ENCODE measurements around the gene GARRE1. TPM values are rescaled to one million over a fixed set of nuclear protein-coding genes. Genes with fewer than 3 reads are reported as not detected.
"Not testable (repeated sequence)": the region's sequence is repeated elsewhere in the genome, so short reads cannot be mapped to it uniquely, and the experiment has no call there.

The GARRE1 gene
- total and polyA plus RNA-seq, 5 experiments from 2014 or later = 5.4 to 53.7 (median 6.3) TPM

DNA sequence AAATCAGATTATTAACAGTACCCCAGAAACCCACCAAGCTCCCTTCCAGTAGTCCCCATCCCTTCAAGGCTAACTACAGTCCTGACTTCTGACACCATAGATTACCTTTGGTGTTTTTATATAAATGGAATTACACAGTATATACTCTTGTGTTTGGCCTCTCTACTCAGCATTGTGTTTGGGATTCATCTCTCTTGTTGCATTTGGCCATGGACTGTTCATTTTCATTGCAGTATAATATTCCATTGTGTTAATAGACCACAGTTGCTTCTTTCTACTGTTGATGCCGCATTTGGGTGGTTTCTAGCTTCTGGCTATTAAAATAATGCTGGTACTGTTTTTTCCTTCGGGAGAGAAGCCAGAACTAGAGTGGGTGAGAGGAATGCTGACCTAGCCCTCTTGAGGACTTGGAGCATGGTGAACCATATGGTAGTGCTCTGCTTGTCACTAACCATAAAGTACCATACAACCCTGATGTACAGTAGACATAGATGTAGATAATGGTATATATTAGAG lies 18.9 kb upstream of the GARRE1 start:
- no peak for DNase-seq
- Mint-ChIP-seq H3K36me3 (peaks cover 0 to 5% (median 0%) of the 10 kb centered on the region in 3 donors), H3K4me1 (peaks cover 12 to 26% (median 19%) of the 10 kb centered on the region in 4 donors), H3K27ac (peak overlapping the region in 4 of 10 donors; percentile 4 to 59 (median 34)), H3K27me3 (no peaks in the 10 kb centered on the region), H3K4me3 (no peak overlapping the region), H3K9me3 (no peaks in the 10 kb centered on the region)
- POLR2A ChIA-PET = no interaction called here
- no peak for ATAC-seq

DNA sequence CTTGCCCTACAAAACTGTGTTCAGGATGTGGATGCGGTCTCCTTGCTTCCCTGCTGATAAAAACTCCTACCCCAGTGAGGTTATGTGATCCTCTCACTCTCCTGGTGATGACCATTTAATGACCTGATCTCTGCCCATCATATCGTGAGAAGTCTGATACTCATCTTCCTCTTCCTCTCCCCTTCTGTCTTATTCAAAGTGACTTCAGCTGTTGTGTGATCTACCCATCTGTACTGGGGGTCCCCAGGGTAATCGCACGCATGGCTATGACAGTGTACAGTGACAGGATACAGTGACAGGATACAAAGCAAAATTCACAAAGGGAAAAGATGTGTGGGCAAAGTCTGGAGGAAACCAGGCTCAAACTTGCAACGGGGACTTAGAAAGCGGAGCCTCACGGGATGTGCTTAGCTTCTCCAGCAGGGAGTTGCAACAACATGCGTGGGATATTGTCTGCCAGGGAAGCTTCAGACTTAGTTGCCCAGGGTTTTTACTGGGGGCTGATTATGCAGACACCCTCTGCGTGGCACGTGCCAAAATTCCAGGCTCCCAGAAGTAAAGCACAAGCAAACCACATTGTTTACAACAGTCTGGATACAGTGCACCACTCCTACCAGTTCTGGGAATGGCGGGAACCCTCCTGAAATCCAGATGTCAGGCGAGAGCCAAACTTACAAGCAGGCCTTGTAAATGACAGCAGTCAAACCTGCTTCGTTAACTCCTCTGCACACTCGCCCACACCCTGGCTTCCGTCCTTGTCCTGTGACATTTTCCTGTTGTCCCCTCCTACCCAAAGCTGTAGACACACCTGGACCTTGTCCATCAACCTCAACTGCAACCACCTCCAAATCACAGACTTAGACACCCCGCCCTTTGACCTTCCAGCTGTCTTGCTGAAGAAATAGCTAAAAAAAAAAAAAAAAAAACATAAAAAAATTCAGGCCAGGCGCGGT lies 18.0 kb upstream of the GARRE1 start:
- Mint-ChIP-seq H3K36me3 (peaks cover 0 to 4% (median 0%) of the 10 kb centered on the region in 3 donors), H3K9me3 (no peaks in the 10 kb centered on the region), H3K27me3 (no peaks in the 10 kb centered on the region), H3K4me3 (no peak overlapping the region), H3K27ac (peak overlapping the region in 2 of 10 donors; percentile 33 to 48), H3K4me1 (peaks cover 10 to 20% (median 19%) of the 10 kb centered on the region in 4 donors)
- ATAC-seq (no peak), DNase-seq (no peak)
- POLR2A ChIA-PET = interaction anchor here (0.6 kb wide), 1 partner anchor 34 kb away, joined by 5 read pairs; no protein-coding TSS in a partner anchor

DNA sequence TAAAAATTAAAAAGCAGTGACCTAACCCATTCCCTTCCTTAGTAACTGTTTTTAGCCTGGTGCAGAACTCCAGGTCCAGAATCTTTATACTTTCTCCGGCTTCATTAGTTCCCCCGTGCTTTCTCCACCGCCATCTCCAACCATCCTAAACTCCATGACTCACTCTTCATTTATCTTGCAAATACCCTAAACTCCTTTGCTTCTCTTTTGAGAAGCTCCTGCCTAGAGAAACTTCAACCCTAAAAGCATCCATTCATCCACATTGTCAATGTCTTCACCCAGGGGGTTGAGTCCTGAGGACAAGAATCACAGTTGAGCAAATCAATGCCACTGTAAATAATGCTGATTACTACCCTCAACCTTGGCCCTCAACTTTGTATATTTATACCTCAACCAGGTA lies 17.1 kb upstream of the GARRE1 start:
- Mint-ChIP-seq H3K4me1 (peaks cover 9 to 23% (median 17%) of the 10 kb centered on the region in 4 donors), H3K27me3 (no peaks in the 10 kb centered on the region), H3K27ac (peak overlapping the region in 3 of 10 donors; percentile 6 to 17 (median 11)), H3K4me3 (no peak overlapping the region), H3K36me3 (peaks cover 0 to 4% (median 0%) of the 10 kb centered on the region in 3 donors), H3K9me3 (no peaks in the 10 kb centered on the region)
- ATAC-seq (no peak), DNase-seq (no peak)
- POLR2A ChIA-PET = interaction anchor here (0.6 kb wide), 1 partner anchor 110 kb away, joined by 3 read pairs; no protein-coding TSS in a partner anchor

DNA sequence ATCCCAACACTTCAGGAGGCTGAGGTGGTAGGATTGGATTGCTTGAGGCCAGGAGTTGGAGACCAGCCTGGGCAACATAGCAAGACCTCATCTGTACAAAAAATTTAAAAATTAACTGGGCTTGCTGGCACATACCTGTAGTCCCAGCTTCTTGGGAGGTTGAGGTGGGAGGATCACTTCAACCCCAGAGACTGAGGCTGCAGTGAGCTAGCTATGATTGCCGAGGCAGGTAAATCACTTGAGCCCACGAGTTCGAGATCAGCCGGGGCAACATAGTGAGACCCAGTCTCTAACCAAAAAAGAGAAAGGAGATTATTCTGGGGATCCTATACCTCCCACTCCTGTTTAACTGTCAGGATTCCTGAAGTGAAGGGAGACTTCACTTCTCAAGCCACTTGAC lies 16.4 kb upstream of the GARRE1 start:
- POLR2A ChIA-PET = interaction anchor here (0.6 kb wide), 1 partner anchor 111 kb away, joined by 3 read pairs; no protein-coding TSS in a partner anchor
- ATAC-seq (no peak), DNase-seq (no peak)
- no peaks in the 10 kb centered on the region for H3K9me3 Mint-ChIP-seq
- H3K4me1 Mint-ChIP-seq = peaks cover 7 to 16% (median 10%) of the 10 kb centered on the region in 4 donors
- H3K27ac Mint-ChIP-seq = peak overlapping the region in 1 of 10 donors; percentile 61
- no peaks in the 10 kb centered on the region for H3K27me3 Mint-ChIP-seq
- H3K4me3 Mint-ChIP-seq = no peak overlapping the region
- peaks cover 0 to 3% (median 0%) of the 10 kb centered on the region in 3 donors for H3K36me3 Mint-ChIP-seq

DNA sequence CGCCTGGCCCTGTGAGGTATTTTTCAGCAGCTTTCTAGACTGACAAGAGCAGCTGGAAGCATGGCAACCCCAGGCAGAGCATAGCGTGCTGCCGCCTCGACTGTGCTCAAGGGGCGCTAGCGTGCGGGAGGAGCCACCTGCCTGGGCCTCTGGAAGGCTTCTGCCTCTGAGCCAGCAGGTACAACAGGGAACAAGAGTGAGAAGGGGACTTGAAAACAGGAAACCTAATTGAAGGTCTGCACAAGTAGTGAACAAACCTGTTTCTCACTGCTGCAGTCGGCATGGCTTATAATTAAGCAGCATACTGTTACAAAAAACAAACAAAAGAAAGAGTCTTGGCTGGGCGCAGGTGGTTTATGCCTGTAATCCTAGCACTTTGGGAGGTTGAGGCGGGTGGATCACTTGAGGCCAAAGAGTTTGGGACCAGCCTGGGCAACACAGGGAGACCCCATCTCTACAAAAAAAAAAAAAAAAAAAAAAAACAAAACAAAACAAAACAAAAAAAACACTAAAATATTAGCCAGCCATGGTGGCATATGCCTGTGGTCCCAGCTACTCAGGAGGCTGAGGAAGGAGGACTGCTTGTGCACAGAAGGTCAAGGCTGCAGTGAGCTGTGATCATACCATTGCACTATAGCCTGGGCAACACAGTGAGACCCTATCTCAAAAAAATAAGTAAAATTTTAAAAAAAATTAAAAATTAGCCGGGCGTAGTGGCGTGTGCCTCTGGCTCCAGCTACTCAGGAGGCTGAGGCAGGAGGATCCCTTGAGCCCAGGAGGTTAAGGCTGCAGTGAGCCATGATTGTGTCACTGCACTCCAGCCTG lies 12.6 kb upstream of the GARRE1 start:
- Mint-ChIP-seq H3K4me3 (no peak overlapping the region), H3K27ac (peak overlapping the region in 3 of 10 donors; percentile 55 to 75 (median 55)), H3K4me1 (peaks cover 0 to 9% (median 5%) of the 10 kb centered on the region in 4 donors), H3K9me3 (no peaks in the 10 kb centered on the region), H3K36me3 (peaks cover 0 to 3% (median 0%) of the 10 kb centered on the region in 3 donors), H3K27me3 (no peaks in the 10 kb centered on the region)
- ATAC-seq (peak; percentile 44 to 47), DNase-seq (no peak)
- POLR2A ChIA-PET = interaction anchor here (0.7 to 1.4 kb wide), 2 partner anchors 24 to 186 kb away, joined by 3 to 10 read pairs; no protein-coding TSS in a partner anchor

DNA sequence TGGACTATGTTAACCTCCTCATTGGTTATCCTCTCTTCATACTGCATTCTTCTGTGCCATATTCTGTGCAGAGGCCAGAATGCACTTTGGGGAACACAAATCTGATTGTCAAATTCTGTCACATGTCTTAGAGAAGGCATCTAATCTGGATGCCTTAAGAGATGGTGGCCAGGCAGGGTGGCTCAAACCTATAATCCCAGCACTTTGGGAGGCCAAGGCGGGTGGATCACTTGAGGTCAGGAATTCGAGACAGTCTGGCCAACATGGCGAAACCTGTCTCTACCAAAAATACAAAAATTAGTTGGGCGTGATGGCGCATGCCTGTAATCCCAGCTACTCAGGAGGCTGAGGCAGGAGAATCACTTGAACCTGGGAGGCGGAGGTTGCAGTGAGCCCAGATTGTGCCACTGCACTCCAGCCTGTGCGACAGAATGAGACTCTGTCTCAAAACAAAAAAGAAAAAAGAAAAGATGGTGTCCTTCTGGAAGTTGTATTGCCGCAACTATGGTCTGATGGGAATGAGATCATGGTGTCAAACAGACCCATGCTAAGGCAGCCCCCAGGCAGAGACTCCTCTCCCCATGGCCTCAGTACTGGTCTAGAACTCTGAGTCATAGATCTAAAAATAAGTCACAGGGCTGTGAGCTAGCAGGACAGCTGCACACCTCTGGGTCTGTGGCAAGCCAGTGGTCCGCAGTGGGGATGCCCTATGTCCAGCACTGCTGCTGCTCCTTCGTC lies 11.0 kb upstream of the GARRE1 start:
- H3K36me3 Mint-ChIP-seq, ATAC-seq, DNase-seq, H3K27me3 Mint-ChIP-seq, H3K9me3 Mint-ChIP-seq, H3K27ac Mint-ChIP-seq, H3K4me3 Mint-ChIP-seq, H3K4me1 Mint-ChIP-seq: not testable (repeated sequence)
- POLR2A ChIA-PET = interaction anchor here (0.7 kb wide), 1 partner anchor 51 kb away, joined by 6 read pairs; no protein-coding TSS in a partner anchor

DNA sequence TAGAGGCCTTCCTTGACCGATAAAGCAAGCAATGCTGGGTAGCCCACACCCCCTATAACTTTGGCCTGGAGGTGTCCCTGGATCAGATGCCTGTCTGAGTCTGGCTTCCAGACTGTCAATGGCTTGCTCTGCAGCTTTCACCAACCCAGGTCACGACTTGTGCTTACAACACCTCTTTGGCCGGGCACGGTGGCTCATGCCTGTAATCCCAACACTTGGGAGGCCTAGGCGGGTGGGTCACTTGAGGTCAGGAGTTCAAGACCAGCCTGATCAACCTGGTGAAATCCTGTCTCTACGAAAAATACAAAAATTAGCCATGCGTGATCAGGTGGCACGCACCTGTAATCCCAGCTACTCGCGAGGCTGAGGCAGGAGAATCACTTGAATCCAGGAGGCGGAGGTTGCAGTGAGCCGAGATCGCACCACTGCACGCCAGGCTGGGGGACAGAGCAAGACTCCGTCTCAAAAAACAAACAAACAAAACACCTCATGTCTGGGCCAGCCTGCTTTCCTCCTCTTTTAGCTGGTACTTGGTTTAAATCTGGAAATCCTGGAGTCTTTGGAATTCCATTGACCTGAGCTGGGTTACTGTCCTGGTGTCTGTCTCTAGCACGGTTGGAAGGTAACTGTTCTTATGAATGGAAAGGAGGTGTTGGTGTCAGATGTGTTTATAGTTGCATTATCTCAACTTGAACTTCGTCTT lies 10.3 kb upstream of the GARRE1 start:
- ATAC-seq (no peak), DNase-seq (no peak)
- Mint-ChIP-seq H3K27ac (no peak overlapping the region), H3K36me3 (no peaks in the 10 kb centered on the region), H3K4me1 (peaks cover 0 to 4% (median 3%) of the 10 kb centered on the region in 4 donors), H3K4me3 (no peak overlapping the region), H3K9me3 (no peaks in the 10 kb centered on the region), H3K27me3 (no peaks in the 10 kb centered on the region)
- POLR2A ChIA-PET = interaction anchor here (1.4 kb wide), 1 partner anchor 121 kb away, joined by 3 read pairs; the partner anchor contains the start of gene GPI

DNA sequence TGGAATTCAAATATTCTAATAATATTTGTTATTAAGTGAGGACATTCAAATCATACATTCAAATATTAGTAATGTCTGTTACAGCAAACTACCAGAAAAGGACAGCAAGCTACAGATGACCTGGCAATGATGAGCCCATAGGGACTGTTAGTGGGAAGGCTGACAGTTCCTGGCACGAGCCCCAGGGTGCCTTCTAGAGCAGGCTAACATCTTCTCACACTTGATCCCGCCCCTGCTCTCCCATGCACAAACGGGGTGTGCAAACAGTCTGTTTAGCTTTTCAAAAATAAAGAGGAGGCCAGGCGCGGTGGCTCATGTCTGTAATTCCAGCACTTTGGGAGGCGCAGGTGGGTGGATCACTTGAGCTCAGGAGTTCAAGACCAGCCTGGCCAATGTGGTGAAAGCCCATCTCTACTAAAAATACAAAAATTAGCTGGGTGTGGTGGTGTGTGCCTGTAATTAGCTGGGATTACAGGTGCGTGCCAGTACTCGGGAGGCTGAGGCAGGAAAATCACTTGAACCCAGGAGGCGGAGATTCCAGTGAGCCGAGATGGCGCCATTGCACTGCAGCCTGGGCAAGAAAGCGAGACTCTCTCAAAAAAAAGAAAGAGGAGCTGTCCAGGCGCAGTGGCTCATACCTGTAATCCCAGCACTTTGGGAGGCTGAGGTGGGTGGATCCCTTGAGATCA lies 9.6 kb upstream of the GARRE1 start:
- DNase-seq (no peak), ATAC-seq (no peak)
- Mint-ChIP-seq H3K36me3 (no peaks in the 10 kb centered on the region), H3K27me3 (no peaks in the 10 kb centered on the region), H3K27ac (peak overlapping the region in 1 of 10 donors; percentile 39), H3K4me3 (no peak overlapping the region), H3K4me1 (peaks cover 0 to 4% (median 3%) of the 10 kb centered on the region in 4 donors), H3K9me3 (no peaks in the 10 kb centered on the region)
- POLR2A ChIA-PET = interaction anchor here (1.4 kb wide), 1 partner anchor 120 kb away, joined by 3 read pairs; the partner anchor contains the start of gene GPI

DNA sequence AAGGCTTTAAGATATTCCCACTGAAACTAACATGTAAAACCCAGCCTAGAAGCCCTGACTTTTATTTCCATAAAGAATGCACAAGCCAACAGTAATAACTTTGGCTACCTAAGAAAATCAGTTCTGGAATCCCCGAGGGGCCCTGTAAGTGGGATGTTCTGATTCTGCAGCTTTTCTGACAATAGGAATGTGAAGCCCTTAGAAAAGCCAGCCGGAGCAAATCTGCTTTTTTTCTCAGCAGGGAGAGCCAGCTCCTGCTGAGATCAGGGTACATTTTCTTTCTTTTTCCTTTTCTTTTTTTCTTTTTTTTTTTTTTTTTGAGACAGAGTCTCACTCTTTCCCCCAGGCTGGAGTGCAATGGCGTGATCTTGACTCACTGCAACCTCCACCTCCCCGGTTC lies 8.0 kb upstream of the GARRE1 start:
- DNase-seq (no peak), ATAC-seq (no peak)
- no peaks in the 10 kb centered on the region for H3K36me3 Mint-ChIP-seq
- H3K4me1 Mint-ChIP-seq = peaks cover 0 to 4% (median 2%) of the 10 kb centered on the region in 4 donors
- POLR2A ChIA-PET = no interaction called here
- H3K27ac Mint-ChIP-seq = no peak overlapping the region
- H3K27me3 Mint-ChIP-seq = no peaks in the 10 kb centered on the region
- no peaks in the 10 kb centered on the region for H3K9me3 Mint-ChIP-seq
- H3K4me3 Mint-ChIP-seq = no peak overlapping the region

DNA sequence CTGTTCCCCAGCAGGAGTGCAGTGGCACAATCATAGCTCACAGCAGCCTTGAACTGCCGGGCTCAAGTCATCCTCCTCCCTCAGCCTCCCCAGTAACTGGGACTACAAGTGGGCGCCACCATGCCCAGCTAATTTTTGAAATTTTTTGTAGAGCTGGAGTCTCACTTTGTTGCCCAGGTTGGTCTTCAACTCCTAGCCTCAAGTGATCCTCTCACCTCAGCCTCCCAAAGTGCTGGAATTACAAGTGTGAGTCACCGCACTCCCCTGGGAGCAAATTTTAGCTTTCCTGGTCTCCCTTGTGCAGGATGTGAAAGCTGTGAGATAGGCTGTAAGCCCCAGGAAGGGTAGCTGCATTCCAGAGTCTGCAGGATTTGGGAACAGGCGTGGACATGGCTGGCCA lies 5.4 kb upstream of the GARRE1 start:
- Mint-ChIP-seq H3K36me3 (no peaks in the 10 kb centered on the region), H3K4me3 (no peak overlapping the region), H3K4me1 (peaks cover 1 to 9% (median 6%) of the 10 kb centered on the region in 4 donors), H3K27ac (no peak overlapping the region), H3K27me3 (no peaks in the 10 kb centered on the region), H3K9me3 (no peaks in the 10 kb centered on the region)
- ATAC-seq = no peak
- DNase-seq = no peak
- POLR2A ChIA-PET = interaction anchor here (0.6 kb wide), 1 partner anchor 75 kb away, joined by 4 read pairs; no protein-coding TSS in a partner anchor

DNA sequence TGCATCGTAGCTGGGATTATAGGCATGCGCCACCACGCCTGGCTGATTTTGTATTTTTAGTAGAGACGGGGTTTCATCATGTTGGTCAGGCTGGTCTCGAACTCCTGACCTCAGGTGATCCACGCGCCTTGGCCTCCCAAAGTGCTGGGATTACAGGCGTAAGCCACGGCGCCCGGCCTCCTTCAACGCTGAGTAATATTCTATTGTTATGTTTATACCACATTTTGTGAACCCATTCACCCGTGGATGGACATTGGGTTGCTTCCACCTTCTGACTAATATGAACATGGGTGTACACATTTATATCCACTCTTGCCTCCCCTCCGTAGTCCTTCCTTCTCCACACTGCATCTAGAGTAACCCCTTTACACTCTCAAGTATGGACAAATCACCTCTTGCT lies 1.2 kb upstream of the GARRE1 start:
- POLR2A ChIA-PET = interaction anchor here (0.7 to 4.9 kb wide), 2 partner anchors 16 to 21 kb away, joined by 3 to 59 read pairs; no protein-coding TSS in a partner anchor
- Mint-ChIP-seq H3K27ac (peak overlapping the region; percentile 34 to 98 (median 98)), H3K4me3 (peak overlapping the region; percentile 34 to 99 (median 97)), H3K4me1 (peaks cover 8 to 37% (median 30%) of the 10 kb centered on the region in 4 donors)
- not testable (repeated sequence) for ATAC-seq, H3K9me3 Mint-ChIP-seq, H3K36me3 Mint-ChIP-seq, DNase-seq, H3K27me3 Mint-ChIP-seq

All from naive thymus-derived CD8-positive, alpha-beta T cell (primary cell).